GM18517 (cell line): ENCODE measurements around the gene PIK3R3.
A peak's percentile ranks its signal among the peaks of the same experiment; 100 is the strongest.
"Not testable (repeated sequence)": the region's sequence is repeated elsewhere in the genome, so short reads cannot be mapped to it uniquely, and the experiment has no call there.

Source experiments
- ATAC-seq: cut with Tn5 transposase; IDR thresholded peaks from one replicate; pipeline ENCODE4 v1.9.1; 2021; ENCODE audit warnings: mild to moderate bottlenecking, moderate library complexity; ENCODE audit not compliant: unreplicated experiment

PIK3R3 gene

DNA sequence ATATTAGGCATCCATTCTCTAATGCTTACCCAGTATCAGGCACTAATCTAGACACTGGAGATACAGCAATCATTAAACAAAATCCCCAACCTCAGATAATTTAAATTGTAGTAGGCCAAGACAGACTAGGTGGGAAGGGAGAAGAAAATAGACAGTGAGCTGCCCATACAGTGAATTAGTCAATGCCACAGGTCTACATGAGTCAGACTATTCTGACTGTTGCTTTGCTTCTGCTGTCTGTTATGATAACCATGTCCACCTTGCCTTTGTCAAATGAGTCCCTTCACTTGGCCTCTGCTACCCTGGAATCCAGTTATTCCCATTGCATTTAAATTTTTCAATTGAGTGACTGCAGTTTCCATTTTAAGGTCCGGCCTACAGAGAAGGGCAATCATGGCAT lies 59.5 kb downstream of the PIK3R3 start:
- ATAC-seq = no peak

DNA sequence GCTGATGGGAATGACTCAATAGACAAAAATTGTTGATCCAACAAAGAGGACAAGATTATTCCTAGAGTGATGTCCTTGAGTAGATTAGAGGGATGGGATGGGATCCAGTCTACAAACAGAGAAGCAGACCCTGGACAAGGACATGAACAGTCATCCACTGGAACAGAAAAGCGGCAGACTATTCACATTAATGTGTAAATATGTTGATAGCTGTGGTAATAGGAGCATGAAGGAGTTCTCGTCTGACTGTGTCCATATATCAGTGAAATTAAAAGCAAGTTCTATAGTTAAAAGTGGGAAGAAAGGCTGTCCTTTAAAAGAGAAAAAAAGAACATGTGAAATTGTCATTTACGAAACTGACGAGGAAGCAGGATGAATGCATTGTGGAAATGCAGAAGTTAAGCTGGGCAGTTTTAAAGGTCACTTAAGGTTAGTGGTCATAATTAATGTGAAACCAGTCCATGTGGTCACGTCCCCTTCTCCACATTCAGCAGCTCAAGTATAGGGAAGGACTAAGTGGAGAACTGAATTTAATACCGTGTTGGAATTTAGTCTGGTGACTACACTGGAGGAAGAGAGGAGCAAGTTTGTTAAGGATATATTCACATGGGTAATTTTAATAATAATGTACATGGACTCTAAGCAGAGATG lies 62.1 kb downstream of the PIK3R3 start:
- no peak for ATAC-seq

DNA sequence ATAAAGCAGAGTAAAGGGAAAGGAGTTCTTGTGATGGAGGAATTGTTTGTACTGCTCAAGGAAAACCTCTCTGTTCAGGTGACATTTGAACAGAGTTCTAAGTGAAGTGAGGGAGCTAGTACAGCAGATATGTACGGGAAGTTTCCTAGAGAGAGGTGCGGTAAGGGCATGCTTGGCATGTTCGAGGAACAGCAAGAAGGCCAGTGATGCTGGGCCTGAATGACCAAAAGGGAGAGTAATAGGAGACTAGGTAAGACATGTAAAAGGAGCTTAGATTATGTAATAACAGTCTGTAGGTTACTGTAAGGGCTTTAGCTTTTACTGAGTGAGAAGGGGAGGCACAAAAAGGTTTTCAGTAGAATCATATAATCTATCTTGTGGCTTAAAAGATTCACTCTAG lies 63.9 kb downstream of the PIK3R3 start:
- ATAC-seq = no peak

DNA sequence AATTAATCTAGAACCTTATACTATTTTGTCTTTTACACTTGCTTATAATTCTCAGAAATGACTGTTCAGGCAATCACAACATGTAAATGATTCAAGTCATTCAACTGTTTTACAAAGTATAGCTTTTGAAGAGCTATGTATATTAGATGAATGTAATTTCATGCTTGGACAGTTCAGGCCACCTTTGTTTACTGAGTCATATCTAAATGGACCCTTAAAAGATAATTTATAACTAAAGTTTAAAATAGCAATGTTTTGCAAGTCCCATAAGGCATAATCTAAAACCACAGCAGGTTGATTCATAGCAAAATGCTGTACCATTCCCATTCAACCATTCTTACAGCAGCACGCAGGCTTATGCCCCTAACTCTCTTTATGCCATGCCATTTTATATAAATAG lies 64.8 kb downstream of the PIK3R3 start:
- ATAC-seq = no peak

DNA sequence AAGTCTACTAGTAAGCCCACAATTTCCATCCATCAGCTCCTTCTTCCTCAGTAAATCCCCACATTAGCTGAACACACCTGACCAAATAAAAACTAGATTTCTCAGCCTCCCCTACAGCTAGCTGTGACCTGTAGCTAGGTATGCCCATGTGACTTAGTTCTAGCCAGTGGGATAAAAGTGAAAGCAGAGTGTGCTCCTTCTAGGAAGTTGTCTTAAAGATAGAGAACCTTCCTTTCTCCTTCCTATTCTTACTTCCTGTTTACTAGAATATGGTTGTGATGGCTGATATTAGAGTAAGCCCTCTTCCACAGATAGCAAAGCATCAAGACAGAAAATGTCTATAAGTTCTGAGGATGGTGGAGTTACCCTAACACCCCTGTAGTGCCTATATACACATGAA lies 67.0 kb downstream of the PIK3R3 start:
- no peak for ATAC-seq

DNA sequence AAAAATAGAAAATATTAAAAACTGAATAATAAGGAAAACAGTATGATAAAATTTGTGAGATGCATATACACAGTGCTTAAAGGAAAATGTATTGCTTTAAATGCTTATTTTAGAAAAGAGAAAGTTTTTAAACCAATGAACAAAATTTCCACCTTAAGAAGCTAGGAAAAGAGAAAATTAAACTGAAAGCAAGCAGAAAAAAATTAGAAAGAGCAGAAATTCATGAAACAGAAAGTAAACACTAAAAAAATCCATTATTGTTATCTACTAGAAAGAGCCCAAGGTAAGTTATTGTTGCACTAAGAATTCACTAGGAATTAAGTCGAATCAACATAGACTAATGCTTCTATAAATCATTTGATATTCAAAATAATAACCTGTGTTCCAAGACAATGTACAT lies 67.7 kb downstream of the PIK3R3 start:
- ATAC-seq = no peak

DNA sequence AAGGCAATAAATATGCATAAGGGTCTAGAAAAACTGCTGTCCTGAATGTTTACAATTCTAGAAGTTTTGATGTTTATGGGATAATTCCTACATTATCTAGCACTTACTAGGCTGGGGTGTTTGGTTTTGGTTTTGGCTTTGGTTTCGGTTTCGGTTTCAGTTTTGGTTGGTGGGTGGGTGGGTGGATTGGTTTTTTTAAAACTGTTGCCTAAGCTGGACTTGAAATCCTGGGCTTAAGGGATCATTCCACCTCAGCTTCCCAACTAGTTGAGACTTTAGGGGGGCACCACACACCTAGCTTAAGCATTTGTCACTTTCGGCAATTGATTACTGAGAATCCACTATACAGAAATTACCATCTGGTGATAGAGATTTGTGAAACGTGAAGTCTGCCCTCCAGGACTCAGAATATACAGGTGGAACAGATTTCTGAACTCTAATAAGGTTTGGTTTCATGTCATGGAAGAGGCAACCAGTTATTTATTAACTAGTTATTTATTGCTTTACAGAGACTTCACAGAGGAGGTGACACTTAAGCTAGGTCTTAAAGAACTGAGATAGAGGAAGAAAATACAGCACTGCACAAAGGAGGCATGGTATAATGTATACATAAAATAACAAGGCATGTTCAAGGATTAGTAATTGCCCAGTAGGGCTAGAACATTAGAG lies 69.6 kb downstream of the PIK3R3 start:
- peak; percentile 75 for ATAC-seq

DNA sequence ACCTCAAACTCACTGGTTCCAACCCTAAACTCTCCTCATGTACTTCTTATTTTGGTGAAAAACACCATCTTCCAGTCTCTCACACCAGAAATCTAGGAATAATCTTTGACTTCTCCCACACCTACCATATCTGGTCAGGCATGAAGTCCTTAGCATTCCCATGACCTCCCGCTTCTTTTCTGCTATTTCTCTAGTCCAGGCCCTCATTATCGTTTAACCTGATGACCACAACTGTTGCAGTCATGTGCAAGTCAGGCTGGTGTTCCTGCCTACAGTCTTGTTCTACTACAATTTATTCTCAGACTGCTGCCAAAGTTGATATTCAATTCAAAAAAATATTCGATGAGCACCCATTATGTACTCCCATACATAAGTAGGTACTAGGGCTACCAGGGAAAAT lies 71.3 kb downstream of the PIK3R3 start:
- ATAC-seq = no peak

DNA sequence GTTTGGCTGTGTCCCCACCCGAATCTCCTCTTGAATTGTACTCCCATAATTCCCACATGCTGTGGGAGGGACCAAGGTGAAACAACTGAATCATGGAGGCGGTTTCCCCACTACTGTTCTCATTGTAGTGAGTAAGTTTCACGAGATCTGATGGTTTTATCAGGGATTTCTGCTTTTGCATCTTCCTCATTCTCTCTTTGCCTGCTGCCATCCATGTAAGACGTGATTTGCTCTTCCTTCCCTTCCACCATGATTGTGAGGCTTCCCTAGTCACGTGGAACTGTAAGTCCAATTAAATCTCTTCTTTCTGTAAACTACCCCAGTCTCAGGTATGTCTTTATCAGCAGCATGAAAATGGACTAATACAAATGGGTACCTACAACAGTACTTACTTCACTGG lies 73.5 kb downstream of the PIK3R3 start:
- no peak for ATAC-seq

DNA sequence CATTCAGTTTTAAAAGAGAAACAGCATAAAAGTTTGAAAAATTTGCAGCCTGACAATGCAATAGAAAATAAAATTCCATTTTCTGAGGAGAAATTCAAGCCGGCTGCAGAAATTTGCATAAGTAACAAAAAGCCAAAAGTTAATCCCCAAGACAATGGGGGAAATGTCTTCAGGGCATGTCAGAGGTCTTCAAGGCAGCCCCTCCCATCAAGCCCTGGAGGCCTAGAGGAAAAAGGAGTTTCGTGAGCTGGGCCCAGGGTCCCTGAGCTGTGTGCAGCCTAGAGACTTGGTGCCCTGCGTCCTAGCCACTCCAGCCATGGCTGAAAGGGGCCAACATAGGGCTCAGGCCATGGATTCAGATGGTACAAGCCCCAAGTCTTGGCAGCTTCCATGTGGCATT lies 74.6 kb downstream of the PIK3R3 start:
- no peak for ATAC-seq

DNA sequence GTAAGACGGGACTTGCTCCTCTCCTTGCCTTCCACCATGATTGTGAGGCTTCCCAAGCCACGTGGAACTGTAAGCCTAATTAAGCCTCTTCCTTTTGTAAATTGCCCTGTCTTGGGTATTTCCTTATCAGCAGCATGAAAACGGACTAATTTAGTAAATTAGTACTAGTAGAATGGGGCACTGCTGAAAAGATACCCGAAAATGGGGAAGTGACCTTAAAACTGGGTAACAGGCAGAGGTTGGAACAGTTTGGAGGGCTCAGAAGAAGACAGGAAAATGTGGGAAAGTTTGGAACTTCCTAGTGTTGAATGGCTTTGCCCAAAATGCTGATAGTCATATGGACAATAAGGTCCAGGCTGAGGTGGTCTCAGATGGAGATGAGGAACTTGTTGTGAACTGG lies 75.2 kb downstream of the PIK3R3 start:
- ATAC-seq = not testable (repeated sequence)

DNA sequence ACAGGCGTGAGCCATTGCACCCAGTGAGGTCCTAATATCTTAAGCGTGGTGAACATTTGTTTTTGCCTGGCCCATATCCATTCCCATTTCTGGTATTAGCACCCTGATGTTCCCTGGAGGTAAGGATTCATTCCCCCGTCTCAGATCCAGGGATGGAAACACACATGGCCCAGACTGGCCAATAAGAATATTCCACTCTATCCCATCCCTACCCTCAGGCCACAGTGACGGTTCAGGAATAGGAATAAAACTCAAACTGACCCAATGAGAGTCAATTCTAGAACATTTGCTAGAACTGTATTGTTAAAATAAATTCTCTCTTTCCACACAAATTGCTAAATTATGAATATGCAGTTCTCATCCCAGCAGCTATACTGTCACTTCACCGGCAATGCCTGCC lies 76.1 kb downstream of the PIK3R3 start:
- no peak for ATAC-seq

DNA sequence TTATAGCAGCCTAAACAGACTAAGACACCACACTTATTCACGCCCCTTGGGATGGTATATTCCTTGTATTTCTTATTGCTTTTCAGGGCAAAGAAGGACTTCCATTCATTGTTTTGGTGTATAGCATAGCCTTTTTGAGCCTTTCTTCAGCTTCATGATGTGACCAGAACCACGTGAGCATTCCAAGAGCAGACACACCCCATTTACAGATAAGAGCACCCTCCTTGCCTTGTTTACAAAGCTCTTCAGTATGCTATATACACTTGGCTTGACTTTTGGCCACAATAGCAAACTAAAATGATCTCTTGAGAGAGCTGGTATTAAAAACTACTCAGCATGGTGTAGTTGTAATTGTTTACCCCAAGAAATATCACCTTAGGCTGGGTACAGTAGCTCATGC lies 78.7 kb downstream of the PIK3R3 start:
- ATAC-seq = no peak

DNA sequence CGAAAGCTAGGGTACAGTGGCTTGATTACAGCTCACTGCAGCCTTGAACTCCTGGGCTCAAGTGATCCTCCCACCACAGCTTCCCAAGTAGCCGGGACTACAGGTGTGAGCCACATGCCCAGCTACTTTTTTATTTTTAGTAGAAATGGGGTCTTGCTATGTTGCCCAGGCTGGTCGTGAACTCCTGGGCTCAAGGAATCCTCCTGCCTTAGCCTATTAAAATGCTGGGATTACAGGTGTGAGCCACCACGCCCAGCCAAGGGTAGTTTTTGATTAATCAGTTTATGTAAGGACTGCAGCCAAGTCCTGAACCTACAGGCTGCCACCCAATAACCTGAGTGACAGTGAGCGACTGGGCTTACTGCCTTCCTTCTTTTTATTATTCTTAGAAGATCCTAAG lies 88.3 kb downstream of the PIK3R3 start:
- no peak for ATAC-seq

DNA sequence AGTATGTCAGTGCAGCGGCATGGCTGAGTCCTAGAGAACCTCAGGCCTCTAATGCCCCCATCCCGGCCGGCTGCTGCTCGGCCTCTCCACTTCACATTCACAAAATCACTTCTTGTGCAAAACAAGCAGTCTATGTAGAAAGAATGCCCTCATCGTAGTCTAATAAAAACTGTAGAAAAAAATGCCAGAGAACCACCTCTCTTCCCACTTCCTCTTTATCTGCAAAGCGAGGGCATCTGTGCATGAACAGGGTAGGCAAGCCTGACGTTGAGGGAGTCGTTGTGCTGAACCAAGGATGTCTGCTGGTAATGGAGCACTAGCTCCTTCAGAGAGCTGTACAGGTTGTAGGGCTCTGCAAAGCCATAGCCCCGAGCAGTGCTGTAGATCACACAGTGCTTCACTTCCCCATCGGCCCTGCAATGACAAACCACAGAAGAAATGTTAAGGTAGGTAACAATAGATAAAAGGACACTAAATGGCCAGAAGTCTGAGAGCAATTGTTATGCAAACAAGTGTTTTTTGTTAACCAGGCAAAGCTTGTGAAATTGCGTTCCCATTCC lies 88.9 kb downstream of the PIK3R3 start:
- peak; percentile 78 for ATAC-seq

DNA sequence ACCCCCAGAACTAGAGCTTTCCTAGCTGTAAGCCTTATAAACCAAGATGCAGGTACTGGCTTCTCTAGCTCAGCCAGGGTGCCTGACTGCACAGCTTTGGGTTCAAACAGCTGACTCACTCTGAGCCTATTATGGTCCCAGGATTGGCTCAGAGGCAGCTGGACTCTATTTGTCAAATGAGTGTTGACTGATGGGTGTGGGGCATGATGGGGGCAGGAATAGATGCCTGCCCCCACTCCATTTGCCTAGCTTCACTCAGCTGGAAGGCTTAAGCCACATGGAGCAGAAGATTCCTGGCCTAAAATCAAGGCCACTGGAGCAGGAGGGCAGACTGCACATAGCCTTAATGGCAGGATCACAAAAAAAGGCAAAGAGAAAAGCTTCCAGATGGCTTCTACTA lies 90.5 kb downstream of the PIK3R3 start:
- ATAC-seq = no peak

DNA sequence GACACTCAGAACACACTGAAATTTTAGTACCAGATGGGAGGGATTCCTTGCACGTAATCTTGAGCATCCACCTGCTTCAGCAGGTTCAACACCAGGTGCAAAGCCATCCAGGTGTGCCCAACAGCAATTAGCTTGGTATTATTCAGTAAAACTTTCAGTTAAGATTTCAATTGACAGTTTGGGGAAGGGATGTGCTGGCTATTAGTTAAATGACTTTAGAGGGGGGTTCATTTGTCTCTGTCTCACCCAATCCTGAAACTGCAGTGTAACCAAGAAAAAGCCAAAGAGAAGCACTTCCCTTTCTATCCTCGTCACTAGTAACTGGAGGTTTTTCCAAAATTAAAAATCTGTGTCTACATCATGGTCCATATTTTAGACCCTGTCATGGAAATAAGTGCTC lies 90.9 kb downstream of the PIK3R3 start:
- no peak for ATAC-seq

DNA sequence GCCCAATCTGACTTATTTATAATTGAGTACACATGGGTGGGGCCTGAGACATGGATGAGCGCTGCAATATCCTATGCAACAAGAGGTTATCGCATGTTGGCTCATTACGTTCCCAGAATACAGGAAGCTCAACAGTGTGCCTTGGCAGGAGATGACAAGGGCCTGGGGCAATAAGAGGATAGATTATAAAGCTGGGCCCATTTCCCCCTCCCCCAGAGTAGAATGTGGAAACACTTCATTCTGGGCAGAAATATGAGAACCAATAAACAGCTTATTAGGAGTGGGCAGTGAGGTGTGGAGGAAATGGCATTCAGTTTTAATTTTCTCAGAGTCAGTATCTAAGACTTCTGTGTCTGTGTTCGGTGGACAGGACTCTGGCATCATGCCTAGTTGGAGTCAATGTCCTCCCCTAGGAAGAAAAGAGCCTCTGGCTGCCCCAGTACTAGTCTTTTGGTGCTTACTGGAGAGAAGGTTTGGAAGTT lies 92.8 kb downstream of the PIK3R3 start:
- ATAC-seq = no peak

DNA sequence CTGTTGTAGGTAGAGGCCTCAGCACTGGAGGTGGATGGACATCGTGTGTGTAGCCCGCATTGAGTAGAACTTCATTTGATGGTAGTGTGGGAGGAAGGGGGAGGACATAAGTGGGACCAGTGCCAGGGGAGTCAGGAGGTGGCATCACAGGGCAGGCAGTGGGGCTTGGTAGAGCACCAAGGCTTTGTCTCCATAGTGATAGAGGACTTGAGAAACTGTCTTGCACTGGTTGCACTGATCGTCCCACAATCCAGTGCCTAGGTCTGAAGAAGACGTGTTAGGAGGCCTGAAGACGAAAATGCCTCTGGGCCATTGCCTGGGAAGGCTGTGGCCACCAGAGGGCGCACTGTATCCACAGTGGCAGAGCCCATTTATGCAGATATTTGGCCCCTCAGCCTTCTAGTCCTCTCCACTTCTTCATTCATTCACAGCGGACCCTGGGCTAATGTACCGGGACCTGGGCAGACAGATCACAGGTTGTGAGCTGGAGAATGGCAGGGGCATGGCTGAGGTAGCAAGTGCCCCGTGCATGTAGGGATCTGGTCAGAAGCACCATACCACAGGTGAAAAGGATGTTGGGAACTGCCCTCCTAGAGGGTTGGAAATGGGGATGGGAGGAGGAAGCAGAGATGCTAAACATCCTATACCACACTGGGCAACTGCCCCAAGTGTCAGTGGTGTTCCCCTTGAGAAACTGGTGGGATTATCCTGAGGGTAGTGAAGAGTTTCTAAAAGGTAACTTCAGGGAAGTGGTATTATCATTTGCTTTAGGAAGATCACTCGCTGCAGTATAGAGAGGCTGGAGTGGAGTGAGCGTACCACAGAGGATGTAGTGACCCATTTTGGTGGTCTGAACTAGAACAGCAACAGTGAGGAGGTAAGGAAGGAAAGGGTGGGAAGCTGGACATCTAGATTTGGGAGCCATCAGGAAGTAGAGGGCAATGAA lies 95.3 kb downstream of the PIK3R3 start:
- ATAC-seq = no peak

DNA sequence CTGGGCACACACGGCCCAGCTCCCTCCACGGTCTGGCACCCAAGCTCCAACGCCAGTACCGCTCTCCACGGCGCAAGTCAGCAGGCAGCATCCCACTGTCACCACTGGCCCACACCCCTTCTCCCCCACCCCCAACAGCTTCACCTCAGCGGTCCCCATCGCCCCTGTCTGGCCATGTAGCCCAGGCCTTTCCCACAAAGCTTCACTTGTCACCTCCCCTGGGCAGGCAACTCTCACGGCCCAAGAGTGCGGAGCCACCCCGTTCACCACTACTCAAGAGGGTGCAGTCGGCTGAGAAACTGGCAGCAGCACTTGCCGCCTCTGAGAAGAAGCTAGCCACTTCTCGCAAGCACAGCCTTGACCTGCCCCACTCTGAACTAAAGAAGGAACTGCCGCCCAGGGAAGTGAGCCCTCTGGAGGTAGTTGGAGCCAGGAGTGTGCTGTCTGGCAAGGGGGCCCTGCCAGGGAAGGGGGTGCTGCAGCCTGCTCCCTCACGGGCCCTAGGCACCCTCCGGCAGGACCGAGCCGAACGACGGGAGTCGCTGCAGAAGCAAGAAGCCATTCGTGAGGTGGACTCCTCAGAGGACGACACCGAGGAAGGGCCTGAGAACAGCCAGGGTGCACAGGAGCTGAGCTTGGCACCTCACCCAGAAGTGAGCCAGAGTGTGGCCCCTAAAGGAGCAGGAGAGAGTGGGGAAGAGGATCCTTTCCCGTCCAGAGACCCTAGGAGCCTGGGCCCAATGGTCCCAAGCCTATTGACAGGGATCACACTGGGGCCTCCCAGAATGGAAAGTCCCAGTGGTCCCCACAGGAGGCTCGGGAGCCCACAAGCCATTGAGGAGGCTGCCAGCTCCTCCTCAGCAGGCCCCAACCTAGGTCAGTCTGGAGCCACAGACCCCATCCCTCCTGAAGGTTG lies 97.6 kb downstream of the PIK3R3 start:
- ATAC-seq = no peak
